HEK293T (cell line): Measurements from ENCODE around the gene MYO5B.

Source experiments
- CTBP1 ChIP-seq: fragments of 450-650 bp; IDR thresholded peaks from 2 replicates; pipeline ENCODE4 v1.6.1; 2016; ENCODE audit warnings: borderline replicate concordance
- ELF4 ChIP-seq: fragments of 450-650 bp; IDR thresholded peaks from 2 replicates; pipeline ENCODE4 v1.6.1; 2017; ENCODE audit warnings: antibody characterized with exemption
- FOXA1 ChIP-seq: fragments of 450-650 bp; IDR thresholded peaks from 2 replicates; pipeline ENCODE4 v1.6.1; 2016; ENCODE audit warnings: mild to moderate bottlenecking
- SUZ12 ChIP-seq: fragments of 450-650 bp; IDR thresholded peaks from 2 replicates; pipeline ENCODE4 v1.6.1; 2016; ENCODE audit warnings: mild to moderate bottlenecking
- TARDBP ChIP-seq: fragments of 450-650 bp; IDR thresholded peaks from 2 replicates; pipeline ENCODE4 v1.6.1; 2016
- ZNF384 ChIP-seq: fragments of 450-650 bp; IDR thresholded peaks from 2 replicates; pipeline ENCODE4 v1.6.1; 2016
- TF ChIP-seq, protein P1 (sequence below): fragments of 450-650 bp; IDR thresholded peaks from 2 replicates; pipeline ENCODE4 v1.6.1; 2016

GRCh38 chr18:50143294-50143693 lies 51.7 kb downstream of the MYO5B start:
- TF ChIP-seq ELF4: no peak
- no peak for TF ChIP-seq ZNF384
- TF ChIP-seq, protein P1, sequence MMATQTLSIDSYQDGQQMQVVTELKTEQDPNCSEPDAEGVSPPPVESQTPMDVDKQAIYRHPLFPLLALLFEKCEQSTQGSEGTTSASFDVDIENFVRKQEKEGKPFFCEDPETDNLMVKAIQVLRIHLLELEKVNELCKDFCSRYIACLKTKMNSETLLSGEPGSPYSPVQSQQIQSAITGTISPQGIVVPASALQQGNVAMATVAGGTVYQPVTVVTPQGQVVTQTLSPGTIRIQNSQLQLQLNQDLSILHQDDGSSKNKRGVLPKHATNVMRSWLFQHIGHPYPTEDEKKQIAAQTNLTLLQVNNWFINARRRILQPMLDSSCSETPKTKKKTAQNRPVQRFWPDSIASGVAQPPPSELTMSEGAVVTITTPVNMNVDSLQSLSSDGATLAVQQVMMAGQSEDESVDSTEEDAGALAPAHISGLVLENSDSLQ: no peak
- no peak for TF ChIP-seq TARDBP
- TF ChIP-seq SUZ12: no peak
- TF ChIP-seq CTBP1: no peak
- TF ChIP-seq FOXA1: no peak
